Activated T-cell treated with anti-CD3 and anti-CD28 coated beads for 48 hours (primary cell): ENCODE data around the gene GPATCH8.
"Not testable (repeated sequence)": the region's sequence is repeated elsewhere in the genome, so short reads cannot be mapped to it uniquely, and the experiment has no call there.

ENCODE experiments used
- DNase-seq: peaks from one replicate; pipeline ENCODE4 v3.0.0-alpha.2; 2020; ENCODE audit warnings: low read depth

Gene GPATCH8

DNA sequence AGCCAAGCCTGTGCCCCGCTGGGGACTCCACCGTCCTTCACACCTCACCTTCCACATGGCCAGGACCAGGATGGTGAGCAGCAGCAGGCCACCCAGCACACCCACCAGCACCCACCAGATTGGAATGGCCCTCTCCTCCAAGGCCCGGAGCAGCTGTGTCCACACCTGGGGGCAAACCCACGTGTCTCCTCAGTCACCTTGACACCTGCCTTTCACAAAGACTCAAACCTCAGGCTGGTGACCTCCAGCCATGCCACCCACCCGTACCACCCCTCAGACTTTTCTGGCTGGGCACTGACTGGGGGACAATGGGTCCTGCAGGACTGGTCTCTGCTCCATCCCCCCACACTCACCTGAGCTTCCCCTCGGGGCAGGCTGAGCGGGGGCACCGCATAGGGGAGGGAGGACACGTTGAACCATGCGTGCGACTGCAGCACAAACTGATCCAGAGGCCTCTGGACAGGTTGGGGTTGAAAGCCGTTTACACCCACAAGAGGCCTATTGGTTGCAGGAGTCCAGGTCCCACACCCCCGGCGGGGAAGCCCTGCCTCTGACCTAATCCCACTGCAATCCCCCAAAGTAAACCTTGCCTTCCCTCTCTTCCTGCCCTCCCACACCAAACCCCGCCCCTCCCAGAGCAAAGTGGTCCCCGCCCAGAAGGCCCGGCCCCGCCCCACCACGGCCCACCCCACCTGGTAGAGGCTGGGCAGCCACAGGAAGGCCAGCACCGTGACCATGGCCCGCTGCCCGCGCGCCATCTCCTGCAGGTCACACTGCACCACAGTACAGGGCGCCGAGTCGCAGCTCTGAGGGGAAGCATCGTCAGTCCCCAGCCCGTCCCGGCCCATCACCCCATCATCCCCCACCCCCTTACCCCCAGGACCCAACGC, 128.7 kb downstream of the GPATCH8 start:
- no peak for DNase-seq

DNA sequence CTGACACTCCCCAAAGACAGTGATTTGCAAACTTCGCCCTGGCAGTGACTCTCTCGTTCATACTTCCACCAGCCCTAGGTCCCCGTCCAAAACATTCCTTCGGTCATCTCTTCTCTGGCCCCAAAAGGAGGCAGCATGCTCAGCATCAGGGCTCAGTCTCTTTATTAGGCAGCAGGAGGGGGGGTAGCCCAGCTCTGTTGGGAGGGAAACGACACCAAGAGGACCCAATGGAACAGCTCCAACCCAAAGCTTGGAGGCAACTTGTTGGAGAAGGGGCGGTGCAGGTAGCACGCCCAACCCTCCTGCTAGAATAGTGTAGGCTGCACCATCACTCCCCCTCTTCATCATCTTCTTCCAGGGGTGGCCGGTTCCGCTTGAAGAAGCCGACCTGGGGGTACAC, 131.2 kb downstream of the GPATCH8 start:
- no peak for DNase-seq

GRCh38 chr17:44369414-44370023, 133.7 kb downstream of the GPATCH8 start:
- DNase-seq = not testable (repeated sequence)

DNA sequence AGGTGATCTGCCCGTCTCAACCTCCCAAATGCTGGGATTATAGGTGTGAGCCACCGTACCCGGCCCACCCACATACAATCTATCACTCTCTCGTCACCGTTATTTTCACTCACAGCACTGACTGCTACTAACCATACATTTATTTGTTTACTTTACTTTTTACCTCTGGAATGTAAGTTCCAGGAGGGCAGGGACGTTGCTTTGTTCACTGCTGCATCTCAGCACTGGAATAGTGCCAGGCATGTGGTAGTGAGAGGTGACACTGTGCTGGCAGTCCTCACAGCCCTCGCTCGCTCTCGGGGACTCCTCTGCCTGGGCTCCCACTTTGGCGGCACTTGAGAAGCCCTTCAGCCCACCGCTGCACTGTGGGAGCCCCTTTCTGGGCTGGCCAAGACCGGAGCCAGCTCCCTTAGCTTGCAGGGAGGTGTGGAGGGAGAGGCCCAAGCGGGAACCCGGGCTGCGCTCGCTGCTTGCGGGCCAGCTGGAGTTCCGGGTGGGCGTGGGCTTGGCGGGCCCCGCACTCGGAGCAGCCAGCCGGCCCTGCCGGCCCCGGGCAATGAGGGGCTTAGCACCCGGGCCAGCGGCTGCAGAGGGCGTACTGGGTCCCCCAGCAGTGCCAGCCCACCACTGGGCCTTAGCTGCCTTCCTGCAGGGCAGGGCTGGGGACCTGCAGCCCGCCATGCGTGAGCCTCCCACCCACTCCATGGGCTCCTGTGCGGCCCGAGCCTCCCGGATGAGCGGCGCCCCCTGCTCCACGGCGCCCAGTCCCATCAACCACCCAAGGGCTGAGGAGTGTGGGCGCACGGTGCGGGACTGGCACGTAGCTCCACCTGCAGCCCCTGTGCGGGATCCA, 134.6 kb downstream of the GPATCH8 start:
- DNase-seq = not testable (repeated sequence)

GRCh38 chr17:44367231-44367979, 135.8 kb downstream of the GPATCH8 start:
- no peak for DNase-seq

GRCh38 chr17:44365051-44365450, 138.2 kb downstream of the GPATCH8 start:
- DNase-seq = not testable (repeated sequence)

DNA sequence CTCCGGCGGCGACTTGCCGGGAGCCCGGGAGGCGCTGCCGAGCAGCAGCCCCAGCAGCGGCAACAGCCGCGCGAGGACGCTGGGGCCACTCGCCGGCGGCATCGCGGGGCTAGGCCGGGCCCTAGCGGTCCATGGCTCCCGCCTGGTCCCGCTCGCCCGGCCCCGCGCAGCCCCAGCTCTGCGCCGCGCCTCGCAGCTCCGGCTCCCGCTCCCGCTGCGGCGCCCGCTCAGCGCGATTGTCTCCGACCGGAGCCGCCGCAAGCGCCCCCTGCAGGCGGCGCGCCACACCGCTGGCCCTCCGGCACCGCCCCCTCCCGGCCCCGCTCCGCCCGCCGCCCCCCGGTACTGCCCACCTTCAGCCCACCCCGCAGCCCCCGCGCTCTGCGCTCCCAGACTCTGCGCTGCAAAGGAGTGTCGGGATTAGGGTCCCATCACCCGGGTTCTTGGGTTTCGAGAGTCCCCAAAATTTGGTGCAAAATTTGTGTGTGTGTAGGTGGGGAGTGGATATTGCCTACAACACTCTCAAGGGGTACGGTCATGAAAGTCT, 139.5 kb downstream of the GPATCH8 start, which contains the start of gene FAM171A2:
Gene FAM171A2 (minus strand): TSS at position 241 of the 547 bp plus-strand sequence. CDS start 139 bp downstream, at position 102.
- DNase-seq = peak; percentile 72

- no peak for DNase-seq
Measured at GRCh38 chr17:44362949-44363612, 140.1 kb downstream of the GPATCH8 start.

DNA sequence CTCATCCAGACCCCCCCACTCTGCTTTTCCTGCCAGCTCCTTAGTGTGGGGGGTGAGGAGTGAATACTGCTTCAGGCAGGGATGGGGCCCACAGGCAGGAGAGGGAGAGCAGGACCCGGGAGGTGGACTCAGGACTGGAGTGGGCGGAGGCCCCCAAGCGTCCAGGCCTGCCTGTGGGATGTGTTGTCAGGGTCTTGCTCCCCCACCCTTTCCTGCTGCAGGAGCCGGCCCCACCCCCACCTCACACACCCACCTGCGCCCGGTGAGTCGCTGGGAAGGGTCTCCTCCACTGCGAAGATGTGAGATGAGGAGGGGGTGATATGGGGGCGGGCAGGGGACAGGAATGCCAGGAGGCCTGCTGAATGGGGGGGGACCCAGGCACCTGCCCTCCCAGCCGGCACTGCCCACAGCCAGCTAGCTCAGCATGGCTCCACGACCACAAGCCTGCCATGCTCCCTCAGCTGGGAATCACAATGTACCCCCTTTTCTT, 140.7 kb downstream of the GPATCH8 start:
- DNase-seq = no peak

DNA sequence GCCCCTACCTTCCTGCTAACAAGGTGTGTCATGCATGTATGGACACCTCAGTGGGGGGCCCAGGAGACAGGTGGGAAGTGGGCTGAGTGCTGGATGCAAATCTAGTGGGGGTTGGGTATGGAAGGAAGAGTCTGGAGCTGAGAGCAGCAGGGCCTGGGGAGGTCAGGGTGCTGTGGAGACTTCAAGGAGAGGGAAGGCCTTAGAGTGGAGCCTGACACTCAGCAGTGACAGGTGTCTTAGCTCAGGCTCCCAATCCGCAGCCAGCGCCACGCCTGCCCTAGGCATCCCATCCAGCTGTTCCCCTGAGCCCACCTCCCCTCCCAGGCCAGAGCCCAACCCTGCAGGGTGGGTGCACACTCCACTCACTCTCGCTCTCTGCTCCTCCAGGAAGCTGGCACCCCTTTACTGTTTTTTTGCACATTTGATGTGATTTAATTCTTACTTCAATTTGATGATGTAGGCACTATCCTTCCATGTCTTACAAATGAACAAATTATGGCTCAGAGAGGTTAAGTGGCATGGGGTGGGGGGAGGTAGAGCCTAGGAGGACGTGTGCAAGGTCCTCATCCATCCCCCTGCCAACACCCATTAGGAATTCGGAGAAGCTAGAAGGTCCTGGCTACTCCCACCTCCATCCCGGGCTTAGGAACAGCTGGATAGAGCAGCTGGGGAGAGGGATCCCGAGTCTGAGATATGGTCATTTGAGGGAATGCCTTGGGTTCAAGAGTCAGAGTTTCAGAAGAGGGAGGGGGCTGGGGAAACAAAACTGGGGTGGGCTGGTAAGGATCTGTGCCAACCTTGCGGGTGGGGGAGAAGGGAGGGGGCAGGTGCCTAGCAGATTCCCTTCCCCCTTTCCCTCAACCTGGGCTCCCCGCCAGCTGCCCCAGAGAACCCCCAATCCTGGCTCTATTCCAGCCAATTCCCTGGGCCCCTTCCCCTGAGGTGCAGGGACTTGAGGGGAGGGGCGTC, 141.6 kb downstream of the GPATCH8 start:
- no peak for DNase-seq

GRCh38 chr17:44360826-44361225, 142.4 kb downstream of the GPATCH8 start:
- DNase-seq = no peak

- DNase-seq = no peak
Measured at GRCh38 chr17:44360144-44360533, 143.1 kb downstream of the GPATCH8 start.

GRCh38 chr17:44359458-44360143, 143.6 kb downstream of the GPATCH8 start:
- no peak for DNase-seq

GRCh38 chr17:44359006-44359405, 144.2 kb downstream of the GPATCH8 start:
- no peak for DNase-seq

DNA sequence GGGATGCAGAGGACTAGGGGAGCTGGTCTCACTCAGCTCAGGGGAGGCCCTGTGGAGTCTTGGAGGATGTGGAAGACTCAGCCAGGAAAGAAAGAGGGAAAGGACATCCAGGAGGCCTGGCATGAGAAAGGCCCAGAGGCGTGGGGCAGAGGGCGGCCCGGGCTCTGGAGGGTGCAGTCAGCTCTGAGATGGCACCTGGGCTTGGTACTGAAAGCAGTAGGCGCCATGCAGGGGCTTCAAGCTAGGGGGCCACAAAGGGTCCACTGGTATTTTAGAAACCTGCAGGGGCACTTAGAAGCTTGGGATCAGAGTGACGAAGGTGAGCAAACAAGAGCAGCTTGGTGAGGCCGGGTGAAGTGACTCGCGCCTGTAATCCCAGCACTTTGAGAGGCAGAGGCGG, 145.1 kb downstream of the GPATCH8 start:
- DNase-seq = no peak

DNA sequence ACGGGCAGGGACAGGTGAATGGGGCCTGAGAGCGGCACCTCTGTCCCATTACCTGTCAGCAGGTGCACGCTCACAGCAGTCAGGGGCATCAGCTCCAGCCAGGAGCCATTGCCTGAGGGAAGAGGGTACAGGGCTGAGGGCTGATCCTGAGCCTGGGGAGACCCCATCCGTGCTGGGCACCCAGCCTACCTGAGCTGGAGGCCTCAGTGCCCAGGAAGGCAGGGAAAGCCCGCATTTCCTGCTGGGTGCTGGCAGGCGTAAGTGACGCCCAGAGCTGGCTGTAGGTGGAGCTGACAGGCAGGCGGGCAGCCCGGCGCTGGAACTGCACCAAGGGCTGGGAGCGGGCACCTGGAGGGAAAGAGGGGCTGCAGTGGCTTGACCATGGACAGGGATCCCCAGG, 147.0 kb downstream of the GPATCH8 start:
- no peak for DNase-seq

GRCh38 chr17:44355642-44356099, 147.5 kb downstream of the GPATCH8 start:
- no peak for DNase-seq
